SIG-M5 treated with dmso at 0.1 percent for 504 hours (cell line): ENCODE results near the gene P3H2.
A peak's percentile ranks its signal among the peaks of the same experiment; 100 is the strongest.

Source experiments
- DNase-seq: peaks from one replicate; lab custom pipeline; 2025; ENCODE audit not compliant: unreplicated experiment; lab: John Stamatoyannopoulos, UW

The P3H2 gene

GRCh38 chr3:190127195-190127594, 6.5 kb upstream of the P3H2 start:
- DNase-seq = no peak

GRCh38 chr3:190125436-190126068, 4.9 kb upstream of the P3H2 start:
- no peak for DNase-seq

- no peak for DNase-seq
Observed at GRCh38 chr3:190124067-190124466, 3.4 kb upstream of the P3H2 start.

GRCh38 chr3:190122198-190122771, 1.6 kb upstream of the P3H2 start:
- no peak for DNase-seq

- DNase-seq = no peak
Observed at GRCh38 chr3:190121383-190121782, 686 bp upstream of the P3H2 start.

- no peak for DNase-seq
Observed at GRCh38 chr3:190121061-190121377, 322 bp upstream of the P3H2 start.

- peak; percentile 53 for DNase-seq
Observed at GRCh38 chr3:190119461-190120268, 1.0 kb downstream of the P3H2 start.

GRCh38 chr3:190118438-190118837, 2.3 kb downstream of the P3H2 start:
- no peak for DNase-seq

- DNase-seq = no peak
Observed at GRCh38 chr3:190117981-190118380, 2.7 kb downstream of the P3H2 start.

- DNase-seq = no peak
Observed at GRCh38 chr3:190116551-190117067, 4.1 kb downstream of the P3H2 start.

- no peak for DNase-seq
Observed at GRCh38 chr3:190110826-190111225, 9.9 kb downstream of the P3H2 start.

GRCh38 chr3:190109441-190109840, 11.3 kb downstream of the P3H2 start:
- no peak for DNase-seq

GRCh38 chr3:190108804-190109203, 11.9 kb downstream of the P3H2 start:
- DNase-seq = no peak

GRCh38 chr3:190105876-190106275, 14.8 kb downstream of the P3H2 start:
- DNase-seq = no peak

GRCh38 chr3:190101320-190102011, 19.2 kb downstream of the P3H2 start:
- peak; percentile 74 for DNase-seq

- DNase-seq = no peak
Observed at GRCh38 chr3:190099099-190099498, 21.6 kb downstream of the P3H2 start.

GRCh38 chr3:190097617-190098016, 23.1 kb downstream of the P3H2 start:
- DNase-seq = no peak

- DNase-seq = no peak
Observed at GRCh38 chr3:190097025-190097424, 23.7 kb downstream of the P3H2 start.

- no peak for DNase-seq
Observed at GRCh38 chr3:190096345-190096744, 24.4 kb downstream of the P3H2 start.

GRCh38 chr3:190094160-190094718, 26.5 kb downstream of the P3H2 start:
- no peak for DNase-seq

GRCh38 chr3:190092250-190092649, 28.4 kb downstream of the P3H2 start:
- DNase-seq = peak; percentile 62
